ENCODE measurements around the gene DOP1B.

The DOP1B gene

DNA sequence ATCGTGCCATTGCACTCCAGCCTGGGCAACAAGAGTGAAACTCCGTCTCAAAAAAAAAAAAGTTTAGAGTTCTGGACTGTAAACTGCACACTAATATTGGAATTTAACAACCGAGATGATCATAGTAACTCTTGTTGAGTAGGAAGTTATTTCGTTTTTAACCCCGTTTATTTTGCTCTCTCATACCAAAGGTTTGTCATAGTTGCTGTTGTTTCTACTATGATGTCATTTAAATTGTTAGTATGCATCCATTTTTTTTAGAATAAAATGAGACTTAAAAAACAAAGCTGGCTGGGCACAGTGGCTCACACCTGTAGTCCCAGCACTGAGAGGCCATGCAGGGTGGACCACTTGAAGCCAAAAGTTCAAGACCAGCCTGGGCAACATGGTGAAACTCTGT lies 49.3 kb downstream of the DOP1B start:
- no peak for DNase-seq
